Suppressor macrophage treated with lipopolysaccharide for 1 hour (primary cell): Measurements from ENCODE around the gene NPLOC4.

Experiments
- DNase-seq, 3 donors: peaks; one replicate each; pipeline ENCODE4 v3.0.0-alpha.2; 2020 to 2022

NPLOC4 gene

DNA sequence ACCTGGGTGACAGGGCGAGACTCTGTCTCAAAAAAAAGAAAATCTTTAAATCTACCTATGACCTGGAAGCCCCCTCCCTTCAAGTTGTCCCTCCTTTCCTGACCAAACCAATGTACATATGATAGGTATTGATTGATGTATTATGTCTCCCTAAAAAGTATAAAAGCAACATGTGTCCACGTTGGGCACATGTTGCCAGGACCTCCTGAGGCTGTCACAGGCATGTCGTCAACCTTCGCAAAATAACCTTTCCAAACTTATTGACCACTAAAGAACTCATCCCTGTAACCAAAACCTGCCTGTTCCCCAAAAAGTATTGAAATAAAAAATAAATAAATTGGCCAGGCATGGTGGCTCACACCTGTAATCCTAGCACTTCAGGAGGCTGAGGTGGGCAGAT is 25.1 kb upstream of the NPLOC4 start:
- no peak for DNase-seq

DNA sequence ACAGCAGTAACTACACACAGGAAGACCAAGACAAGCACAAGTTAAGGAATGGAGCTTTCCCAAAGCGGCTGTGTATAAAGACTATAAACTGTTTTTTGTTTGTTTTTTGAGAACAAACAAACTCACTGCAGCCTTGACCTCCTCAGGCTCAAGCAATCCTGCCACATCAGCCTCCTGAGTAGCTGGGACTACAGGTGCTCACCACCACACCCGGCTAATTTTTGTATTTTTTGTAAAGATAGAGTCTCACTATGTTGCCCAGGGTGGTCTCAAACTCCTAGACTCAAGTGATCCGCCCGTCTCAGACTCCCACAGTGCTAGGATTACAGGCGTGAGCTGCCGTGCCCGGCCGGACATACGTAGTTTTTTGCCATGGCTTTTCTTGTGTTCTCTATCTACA is 23.5 kb upstream of the NPLOC4 start:
- no peak for DNase-seq

DNA sequence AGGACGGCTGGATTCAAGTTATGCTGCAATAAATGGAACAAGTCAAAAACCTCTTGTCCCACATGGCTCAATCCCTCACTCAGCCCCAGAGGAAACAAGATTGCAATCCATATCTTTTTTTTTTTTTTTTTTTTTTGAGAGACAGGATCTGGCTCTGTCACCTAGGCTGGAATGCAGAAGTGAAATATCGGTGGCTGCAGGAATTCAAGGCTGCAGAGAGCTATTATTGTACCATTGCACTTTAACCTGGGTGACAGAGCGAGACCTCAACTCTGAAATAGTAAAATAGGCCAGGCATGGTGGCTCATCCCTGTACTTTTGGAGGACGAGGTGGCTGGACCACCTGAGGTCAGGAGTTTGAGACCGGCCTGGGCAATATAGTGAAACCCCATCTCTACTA is 22.1 kb upstream of the NPLOC4 start:
- DNase-seq: no peak

DNA sequence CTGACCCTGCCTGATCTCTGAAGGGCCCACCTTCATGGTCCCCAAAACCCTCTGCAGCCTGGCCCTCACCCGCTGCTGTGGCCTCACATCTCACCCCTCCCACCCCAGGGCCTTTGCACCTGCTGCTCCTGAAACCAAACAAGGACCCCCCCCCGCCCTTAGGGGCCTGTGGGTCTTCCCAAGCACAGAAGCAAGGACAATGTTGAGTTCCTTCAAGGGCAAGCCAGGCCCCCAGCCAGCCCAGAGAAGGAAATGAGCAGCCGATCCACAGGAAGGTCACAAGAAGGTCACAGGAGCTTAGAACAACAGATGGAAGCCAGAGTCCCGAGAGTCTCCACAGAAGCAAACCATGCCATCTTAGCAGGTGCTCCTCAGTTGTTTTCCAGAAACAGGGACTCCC is 19.9 kb upstream of the NPLOC4 start:
- no peak for DNase-seq

DNA sequence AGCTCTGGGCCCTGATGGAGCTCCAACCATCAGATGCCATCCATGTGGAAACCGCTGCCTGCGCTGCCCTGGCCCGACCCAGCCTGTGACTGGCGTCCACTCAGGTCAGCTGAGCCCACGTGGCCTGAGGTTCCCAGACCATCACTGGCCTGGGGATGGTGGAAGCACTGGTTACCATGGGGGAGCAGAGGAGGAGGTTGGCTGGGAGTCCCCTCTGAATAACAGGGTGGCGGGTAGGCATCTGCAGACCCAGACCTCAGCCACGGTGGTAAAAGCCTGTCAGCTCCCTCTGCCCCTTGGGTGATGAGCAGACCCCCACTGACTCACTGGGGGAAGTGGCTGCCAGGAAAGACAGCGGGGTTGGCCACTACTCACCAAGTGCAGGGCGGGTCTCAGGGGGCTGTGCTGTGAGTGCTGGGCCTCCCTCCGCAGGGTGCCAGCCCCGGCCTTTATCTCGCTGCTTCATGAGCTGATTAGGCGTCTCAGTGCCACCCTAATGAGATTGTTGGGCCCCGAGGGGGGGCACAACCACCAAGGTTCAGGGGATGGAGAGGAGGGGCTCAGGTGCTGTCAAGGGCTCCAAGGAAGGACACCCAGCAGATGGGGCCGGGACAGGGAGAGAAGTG is 19.3 kb upstream of the NPLOC4 start, which contains the start of gene PDE6G:
Gene PDE6G (minus strand): TSS at position 425 of the 626 bp plus-strand sequence. CDS start 3,237 bp downstream, outside the sequence.
- no peak for DNase-seq

DNA sequence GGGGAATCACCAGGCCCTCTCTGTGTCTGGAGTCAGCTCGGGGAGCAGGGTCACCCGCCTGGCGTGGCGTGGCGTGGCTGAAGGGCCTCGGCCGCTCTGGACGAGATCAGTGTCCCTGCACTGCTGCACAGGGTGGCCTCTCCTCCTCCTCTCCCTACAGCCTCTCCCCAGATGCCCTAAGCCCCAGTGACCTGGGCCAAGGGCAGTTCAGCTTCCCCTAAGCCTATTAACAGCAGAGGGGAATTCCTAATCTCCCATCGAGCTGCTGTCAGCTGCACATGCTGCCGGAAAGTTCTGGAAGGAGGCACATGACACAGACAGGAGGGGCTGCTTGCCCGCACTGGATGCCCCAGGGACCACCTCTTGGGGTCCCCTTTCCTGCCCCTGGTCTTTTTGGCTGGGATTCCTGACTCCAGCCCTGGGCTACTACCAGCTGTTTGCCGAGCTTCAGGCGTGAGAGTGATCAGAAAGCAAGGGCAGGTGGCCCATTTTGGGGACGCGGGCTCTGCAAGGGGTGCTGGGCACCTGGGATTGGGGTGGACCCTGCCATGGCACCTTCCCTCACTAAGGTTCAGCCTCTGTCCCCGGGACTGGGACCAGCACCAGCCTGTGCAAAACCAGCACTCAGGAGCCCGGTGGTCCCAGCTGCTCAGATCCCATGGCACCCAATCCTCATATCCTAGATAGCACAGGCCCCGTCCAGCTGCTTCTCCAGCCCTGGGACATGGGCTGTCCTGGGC is 18.6 kb upstream of the NPLOC4 start:
- DNase-seq: peak; percentile 57 to 77 (median 61)

DNA sequence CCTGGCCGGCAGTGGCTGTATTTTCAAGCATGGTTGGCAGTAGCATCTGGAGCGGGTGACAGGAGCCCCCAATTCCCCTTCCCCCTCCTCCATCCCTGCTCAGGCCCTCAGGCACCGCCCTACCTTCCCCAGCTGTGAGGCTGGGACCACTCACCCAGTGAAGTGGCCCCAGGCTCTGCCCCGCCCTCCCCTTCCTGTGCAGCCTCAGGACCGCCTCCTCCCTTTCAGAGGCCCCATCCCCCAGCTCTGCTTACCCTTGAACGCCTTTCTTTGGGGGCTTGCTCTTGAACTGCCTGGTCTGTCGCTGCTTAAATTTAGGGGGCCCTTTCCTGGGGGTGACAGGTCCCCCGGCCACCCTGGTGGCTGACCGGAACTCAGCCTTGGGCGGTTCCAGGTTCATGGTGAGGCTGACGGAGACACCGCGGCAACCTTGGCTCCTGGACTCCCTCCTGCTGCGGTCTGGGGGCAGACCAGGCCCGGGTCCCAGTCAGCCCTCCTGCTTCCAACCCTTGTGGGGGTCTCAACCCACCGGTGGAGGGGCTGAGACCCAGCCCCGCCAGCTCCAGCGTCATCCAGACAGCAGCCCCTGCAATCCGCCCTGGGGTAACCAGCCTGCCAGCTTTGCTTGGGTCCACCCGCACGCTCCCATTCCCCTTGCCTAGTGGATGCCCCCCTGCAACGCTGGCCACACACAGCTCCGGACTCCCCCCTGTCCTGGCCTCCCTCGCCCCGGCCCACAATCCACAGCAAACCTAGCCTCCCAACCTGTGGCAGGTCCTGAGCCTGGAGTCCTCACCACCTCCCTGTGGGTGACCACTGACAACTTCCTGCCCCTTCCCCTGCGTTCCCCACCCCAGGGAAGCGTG is 16.2 kb upstream of the NPLOC4 start:
- no peak for DNase-seq

DNA sequence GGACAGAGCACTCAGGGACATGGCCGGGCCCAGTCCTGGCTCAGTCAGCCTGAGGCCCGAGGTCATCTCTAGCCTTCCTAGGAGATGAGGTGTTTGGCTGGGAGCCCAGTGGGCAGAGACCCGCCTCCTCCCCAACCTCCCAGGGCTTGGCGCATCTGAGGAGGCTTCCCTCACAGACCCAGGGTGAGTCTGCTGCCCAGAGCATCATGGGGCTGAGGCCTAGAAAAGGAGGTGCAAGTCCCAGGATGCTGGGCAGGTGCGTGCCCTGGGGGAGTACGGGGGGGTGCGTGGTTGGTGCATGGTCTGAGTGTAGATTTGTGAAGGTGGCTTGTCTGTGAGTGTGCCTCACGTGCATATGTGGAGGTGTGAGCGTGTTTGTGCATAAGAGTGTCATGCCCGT is 14.8 kb upstream of the NPLOC4 start:
- no peak for DNase-seq

DNA sequence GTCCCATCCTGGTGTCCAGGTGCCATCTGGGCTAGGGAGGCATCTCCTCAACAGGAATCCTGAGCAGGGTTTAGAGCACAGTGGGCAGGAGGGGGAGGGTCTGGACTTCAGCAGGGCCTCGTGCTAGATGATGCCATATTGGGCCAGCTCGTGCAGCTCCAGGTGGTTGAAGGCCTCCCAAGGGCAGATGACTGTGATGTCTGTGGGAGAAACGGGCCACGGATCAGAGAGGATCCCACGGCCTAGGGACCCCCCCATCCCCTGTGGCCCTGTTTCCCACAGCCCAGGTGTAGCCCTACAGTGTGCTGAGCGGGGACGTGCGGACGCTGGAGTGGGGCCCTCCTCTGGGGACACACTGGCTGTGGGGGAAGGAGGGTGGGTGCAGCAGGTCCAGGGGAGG is 14.0 kb upstream of the NPLOC4 start:
- no peak for DNase-seq

DNA sequence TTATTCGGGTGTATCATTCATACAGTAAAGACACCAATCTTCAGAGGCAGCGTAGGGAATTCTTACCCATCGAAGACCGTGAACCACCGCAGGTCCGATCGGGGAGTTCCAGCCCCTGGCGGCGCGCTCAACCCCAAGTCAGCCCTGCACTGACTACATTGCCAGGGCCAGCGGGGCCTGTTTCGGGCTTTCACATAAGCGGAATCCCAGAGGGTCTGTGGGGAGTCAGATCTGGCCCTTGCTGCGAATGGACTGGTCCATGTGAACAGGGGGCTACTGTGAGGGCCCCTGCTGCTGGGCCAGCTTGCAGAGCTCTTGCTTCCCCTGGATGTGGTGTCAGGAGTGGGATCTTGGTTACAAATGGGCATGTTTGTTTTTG is 11.8 kb upstream of the NPLOC4 start:
- no peak for DNase-seq

DNA sequence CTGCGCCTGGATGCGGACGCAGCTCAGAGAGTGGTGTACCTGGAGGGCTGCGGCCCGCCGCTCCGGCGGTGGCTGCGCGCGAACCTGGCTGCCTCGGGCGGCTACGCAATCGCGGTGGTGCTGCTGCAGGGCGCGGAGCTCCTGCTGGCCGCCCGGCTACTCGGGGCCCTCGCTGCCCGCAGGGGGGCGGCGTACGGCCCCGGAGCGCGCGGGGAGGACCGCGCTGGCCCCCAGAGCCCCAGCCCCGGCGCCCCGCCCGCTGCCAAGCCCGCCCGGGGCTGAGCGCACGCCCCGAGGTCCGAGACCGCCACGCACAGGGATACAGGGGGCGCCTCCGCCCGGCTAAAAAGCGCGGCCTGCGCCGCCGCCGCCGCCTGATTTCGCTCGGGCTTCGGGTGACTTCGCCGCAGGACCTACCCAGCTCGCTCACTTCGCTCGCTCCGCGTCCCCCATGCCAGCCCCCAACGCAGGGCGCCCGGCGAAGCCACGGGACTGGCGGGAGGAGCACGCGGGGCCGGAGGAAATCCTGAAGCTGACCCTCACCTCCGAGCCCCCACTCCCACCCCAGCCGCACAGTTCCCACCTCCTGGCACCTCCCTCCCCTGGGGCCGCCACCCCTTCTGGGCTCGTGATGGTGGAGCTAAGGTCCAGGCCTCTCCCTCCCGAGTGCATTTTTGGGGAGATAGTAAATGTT is 11.2 kb upstream of the NPLOC4 start:
- DNase-seq: no peak

DNA sequence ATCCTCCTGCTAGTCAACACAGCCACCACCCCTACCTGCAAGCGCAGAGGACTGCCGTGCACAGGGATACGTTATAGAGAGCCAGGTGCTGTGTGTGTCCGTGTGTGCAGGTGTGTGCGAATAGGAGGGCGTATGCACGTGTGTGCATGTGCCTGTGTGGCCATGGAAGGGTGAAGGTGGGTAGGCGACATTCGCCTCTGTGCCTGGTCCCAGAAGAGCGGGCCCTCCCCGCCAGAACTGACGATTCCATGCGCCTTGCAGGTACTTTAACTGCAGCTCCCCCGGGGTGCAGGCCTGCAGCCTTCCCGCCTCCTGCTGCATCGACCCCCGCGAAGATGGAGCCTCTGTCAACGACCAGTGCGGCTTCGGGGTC is 10.7 kb upstream of the NPLOC4 start:
- no peak for DNase-seq

DNA sequence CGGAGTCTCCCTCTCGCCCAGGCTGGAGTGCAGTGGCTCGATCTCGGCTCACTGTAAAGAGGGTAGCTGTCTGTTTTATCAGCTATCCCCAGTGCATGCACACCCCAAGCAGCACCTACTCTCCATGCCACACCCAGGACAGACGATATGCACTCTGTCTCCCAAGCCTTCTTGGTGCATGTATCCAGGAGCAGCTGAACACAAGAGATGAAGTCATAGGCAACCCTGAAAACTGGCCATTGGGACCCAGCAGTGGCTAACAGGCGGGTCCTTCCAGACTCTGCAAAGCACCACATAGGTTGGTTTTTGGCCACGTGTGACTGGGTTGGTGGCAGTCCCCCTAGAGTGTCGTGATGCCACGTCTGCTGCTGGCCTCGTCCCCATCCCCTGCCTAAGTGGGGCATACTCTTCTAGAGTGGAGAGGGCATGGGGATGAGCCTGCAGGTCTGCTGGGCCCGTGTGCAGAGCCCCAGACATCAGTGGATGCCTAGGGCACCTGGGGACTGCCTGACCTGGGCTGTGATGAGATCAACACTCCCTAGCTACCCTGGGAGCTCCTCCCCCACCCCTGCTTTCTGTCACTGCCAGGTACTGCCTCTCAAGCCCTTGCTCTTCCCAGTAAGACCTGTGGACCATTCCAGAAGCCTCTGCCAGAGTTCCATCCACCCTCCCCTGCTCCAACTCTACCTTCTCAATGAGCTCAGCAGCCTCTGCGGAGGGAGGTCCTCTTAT is 10.1 kb upstream of the NPLOC4 start:
- DNase-seq: no peak

DNA sequence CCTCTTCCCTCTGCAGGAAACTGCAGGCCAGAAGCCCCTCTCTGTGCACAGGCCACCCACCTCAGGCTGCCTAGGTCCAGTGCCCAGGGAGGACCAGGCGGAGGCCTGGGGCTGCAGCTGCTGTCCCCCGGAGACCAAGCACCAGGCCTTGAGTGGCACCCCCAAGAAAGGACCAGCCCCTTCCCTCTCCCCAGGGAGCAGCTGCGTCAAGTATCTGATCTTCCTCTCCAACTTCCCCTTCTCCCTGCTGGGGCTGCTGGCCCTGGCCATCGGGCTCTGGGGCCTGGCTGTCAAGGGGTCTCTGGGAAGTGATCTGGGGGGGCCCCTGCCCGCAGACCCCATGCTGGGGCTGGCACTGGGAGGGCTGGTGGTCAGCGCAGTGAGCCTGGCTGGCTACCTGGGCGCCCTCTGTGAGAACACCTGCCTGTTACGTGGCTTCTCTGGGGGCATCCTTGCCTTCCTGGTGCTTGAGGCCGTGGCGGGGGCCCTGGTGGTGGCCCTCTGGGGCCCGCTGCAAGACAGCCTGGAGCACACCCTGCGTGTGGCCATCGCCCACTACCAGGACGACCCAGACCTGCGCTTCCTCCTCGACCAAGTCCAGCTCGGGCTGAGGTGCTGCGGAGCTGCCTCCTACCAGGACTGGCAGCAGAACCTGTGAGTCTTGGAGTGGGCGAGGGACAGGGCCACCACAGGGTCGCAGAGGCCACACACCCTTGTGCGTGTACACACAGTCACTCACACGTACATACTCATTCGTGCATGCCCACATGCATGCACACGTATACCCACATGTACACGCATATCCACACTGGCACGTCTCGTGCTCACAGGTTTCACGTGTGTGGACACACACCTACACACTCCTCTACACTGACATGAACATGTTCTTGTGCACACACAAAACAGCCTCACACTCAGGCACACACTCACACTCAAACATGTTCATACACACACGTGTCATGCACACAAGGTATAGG is 8.4 kb upstream of the NPLOC4 start:
- DNase-seq: no peak

DNA sequence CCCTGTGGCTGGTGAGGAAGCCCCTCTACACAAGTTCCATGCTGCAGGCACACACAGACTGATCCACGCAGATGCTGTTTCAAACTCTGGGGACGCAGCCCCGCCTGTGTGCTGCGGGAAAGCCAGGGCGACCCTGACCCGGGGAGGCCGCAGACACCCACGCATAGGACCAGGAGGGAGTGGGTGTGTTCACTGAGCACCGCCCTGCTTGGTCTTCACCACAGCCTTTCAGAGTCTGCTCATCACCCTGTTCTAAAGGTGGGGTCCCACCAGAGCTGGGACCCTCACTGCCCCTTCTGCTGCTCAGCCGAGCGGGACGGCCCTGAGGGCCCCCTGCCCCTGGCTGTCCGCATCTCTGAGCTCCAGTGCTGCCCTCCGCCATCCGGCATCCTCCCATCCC is 7.6 kb upstream of the NPLOC4 start:
- no peak for DNase-seq

DNA sequence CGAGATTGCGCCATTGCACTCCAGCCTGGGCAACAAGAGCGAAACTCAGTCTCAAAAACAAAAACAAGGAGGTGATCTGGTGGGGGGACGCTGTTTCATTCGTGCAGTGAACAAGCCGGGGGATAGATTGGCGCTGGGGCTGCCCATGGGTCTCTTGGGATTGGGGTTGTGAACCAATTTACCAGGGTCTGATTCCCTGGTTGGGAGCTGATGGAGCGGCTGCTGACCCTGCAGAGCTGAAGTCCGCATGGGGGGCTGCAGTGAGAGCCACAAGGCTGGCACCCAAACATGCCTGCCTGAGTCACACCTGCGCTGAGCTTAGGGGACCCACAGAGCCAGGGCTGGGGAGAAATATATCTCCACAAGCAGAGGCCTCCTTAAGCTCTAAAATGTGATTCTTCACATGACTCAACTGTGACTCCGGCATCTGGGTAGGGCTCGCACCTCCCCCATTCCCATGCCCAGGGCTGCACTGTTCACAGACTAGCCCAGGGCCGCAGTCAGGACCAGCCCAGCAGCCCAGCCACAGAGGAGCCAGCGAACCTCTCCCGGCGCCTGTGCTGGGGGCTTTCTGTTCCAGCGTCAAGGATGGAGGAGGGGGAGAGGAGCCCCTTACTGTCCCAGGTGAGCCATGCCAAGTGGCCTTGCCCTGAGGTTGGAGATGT is 5.0 kb upstream of the NPLOC4 start:
- no peak for DNase-seq

DNA sequence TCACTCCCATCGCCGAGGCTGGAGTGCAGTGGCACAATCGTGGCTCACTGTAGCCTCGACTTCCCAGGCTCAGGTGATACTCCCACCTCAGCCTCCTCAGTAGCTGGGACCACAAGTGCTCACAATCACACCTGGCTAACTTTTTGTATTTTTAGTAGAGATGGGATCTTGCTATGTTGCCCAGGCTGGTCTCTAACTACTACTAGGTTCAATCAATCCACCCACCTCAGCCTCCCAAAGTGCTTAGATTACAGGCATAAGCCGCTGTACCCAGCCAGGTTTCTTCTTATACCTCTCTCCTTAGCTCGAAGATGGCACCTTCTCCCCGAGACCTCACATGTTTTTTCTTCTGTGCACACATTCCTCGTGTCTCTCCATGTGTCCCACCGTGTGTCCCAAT is 3.1 kb upstream of the NPLOC4 start:
- DNase-seq: no peak

DNA sequence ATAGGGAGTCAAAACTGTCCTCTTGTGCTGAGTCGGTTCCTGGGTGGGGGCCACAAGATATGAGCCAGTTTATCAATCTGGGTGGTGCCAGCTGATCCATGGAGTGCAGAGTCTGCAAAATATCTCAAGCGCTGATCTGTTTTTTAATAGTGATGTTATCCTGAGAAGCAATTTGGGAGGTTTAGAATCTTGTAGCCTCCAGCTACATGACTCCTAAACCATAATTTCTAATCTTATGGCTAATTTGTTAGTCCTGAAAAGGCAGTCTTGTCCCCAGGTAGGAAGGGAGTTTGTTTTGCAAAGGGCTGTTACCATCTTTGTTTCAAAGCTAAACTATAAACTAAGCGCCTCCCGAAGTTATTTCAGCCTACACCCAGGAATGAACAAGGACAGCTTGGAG is 1.8 kb upstream of the NPLOC4 start:
- no peak for DNase-seq

DNA sequence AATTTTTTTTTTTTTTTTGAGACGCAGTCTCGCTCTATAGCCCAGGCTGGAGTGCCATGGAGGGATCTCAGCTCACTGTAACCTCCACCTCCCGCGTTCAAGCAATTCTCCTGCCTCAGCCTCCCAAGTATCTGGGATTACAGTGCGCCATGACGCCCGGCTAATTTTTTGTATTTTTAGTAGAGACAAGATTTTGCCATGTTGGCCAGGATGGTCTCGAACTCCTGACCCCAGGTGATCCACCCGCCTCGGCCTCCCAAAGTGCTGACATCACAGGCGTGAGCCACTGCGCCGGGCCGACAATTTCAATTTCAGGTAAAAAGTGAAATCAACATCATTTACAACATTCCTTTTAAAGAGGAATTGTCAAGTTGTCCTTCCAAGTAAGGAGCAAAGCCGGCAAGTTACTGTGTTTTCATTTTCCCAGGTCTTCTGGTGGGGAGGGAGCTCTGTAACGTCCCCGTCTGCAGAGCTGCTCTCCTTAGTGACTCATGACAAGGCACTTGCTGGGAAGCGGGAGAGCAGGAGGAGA is 873 bp downstream of the NPLOC4 start:
- DNase-seq: peak; percentile 42 to 58 (median 53)

DNA sequence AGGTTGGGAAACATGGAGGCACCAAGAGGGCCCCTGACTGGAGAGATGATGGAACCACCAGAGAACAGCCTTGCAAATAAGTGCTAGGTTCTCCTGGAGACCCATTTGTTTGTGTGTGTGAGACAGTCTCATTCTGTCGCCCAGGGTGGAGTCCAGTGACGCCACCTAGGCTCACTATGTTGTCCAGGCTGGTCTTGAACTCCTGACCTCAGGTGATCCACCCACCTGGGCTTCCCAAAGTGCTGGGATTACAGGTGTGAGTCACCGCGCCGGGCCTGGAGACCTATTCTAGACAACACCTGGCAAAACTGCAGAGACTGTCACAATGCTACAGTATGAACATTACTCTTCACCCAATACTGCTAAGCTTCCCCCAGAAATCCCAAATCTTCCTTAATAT is 1.5 kb downstream of the NPLOC4 start:
- no peak for DNase-seq
